Measurements from ENCODE around the gene ATP2A1.

GRCh38 chr16:28886945-28887344 lies 8.7 kb downstream of the ATP2A1 start:
- TF ChIP-seq YY1 (IDR thresholded peaks at IDR 0.05; ENCODE audit: insufficient read depth, insufficient read length): no peak
- TF ChIP-seq ZNF274 (IDR thresholded peaks at IDR 0.05; ENCODE audit: low read depth, low read length): no peak

All from NT2/D1 (cell line).